Measurements from ENCODE around the gene TWF1. TPM values are rescaled to one million over a fixed set of nuclear protein-coding genes. Genes with fewer than 3 reads are reported as not detected.

The TWF1 gene
- total and polyA plus RNA-seq, 2 of the 8 experiments (the other 6 are each of a cell fraction or from before 2014, with no cell fraction given): 7.6 to 27.9 TPM

- FAIRE-seq (no peak), DNase-seq (ENCODE audit: low read depth in 1 of 2, low spot score in 2 of 2) (no peak)
- H2BK5ac ChIP-seq (ENCODE audit: low read depth, low read length): no peak overlapping the region
- H3K27ac ChIP-seq (ENCODE audit: low read depth, low read length): no peak overlapping the region
- no peaks in the 10 kb centered on the region for H3K79me1 ChIP-seq (ENCODE audit: low read depth, low read length)
- H2BK12ac ChIP-seq (ENCODE audit: low read depth, low read length): no peak overlapping the region
- no peak overlapping the region for H4K5ac ChIP-seq (ENCODE audit: insufficient read length, low read depth, low read length)
- H3K27me3 ChIP-seq (replicated peaks in 1 of 4; ENCODE audit: control insufficient read depth in 3 of 4, extremely low read depth in 1 of 4, insufficient read depth in 3 of 4, low read length in 3 of 4): no peaks in the 10 kb centered on the region
- ChIA-PET CTCF (ENCODE audit: partially characterized antibody) (no interaction called here), POLR2A (ENCODE audit: partially characterized antibody) (no interaction called here)
- H3K23me2 ChIP-seq (ENCODE audit: low read depth, low read length): no peaks in the 10 kb centered on the region
- no peak overlapping the region for H2AK5ac ChIP-seq (ENCODE audit: low read depth, low read length)
- WGBS, 2 experiments (ENCODE audit: extremely low coverage in 1 of 2, insufficient coverage in 1 of 2, insufficient read length in 1 of 2, insufficient replicate concordance in 2 of 2, low coverage in 1 of 2, low lambda C conversion rate in 2 of 2, missing lambda C conversion rate in 1 of 2): 92% methylated on average over 2 of the region's 2 CpGs; no CpG with 5 or more reads in 1 of the 2 experiments
- no peak overlapping the region for H4K8ac ChIP-seq (ENCODE audit: extremely low read depth, insufficient read depth, low read length)
- H3K4me2 ChIP-seq (ENCODE audit: insufficient read depth in 1 of 2, low read depth in 2 of 2, low read length in 2 of 2): no peak overlapping the region
- no peaks in the 10 kb centered on the region for H3K79me2 ChIP-seq (ENCODE audit: control insufficient read depth in 1 of 2, insufficient read depth in 2 of 2, low read length in 2 of 2)
- H4K91ac ChIP-seq (replicated peaks; ENCODE audit: insufficient read length, low read length): no peak overlapping the region
- no peak overlapping the region for H3K4ac ChIP-seq (replicated peaks; ENCODE audit: insufficient read length, low read depth, low read length)
- H3K56ac ChIP-seq (replicated peaks; ENCODE audit: insufficient read length, low read depth, low read length): no peak overlapping the region
- H2AFZ ChIP-seq (ENCODE audit: low read length): no peak overlapping the region
- no peak overlapping the region for H3K23ac ChIP-seq (ENCODE audit: insufficient read length)
- no peaks in the 10 kb centered on the region for H3K9me3 ChIP-seq (ENCODE audit: insufficient read depth in 2 of 2, low read depth in 1 of 2, low read length in 1 of 2)
- no peak overlapping the region for H3K9ac ChIP-seq (replicated peaks in 1 of 4; ENCODE audit: extremely low read depth in 1 of 4, low read depth in 3 of 4, low read length in 3 of 4)
- no peaks in the 10 kb centered on the region for H3K4me1 ChIP-seq (replicated peaks in 1 of 4; ENCODE audit: control insufficient read depth in 3 of 4, insufficient read depth in 4 of 4, low read length in 3 of 4)
- peaks cover 7 to 57% (median 30%) of the 10 kb centered on the region in 4 experiments for H3K36me3 ChIP-seq (ENCODE audit: control insufficient read depth in 2 of 4, insufficient read depth in 4 of 4, low read length in 3 of 4)
- no peak overlapping the region for H2BK15ac ChIP-seq (ENCODE audit: low read length)
- no peak overlapping the region for H3K18ac ChIP-seq (ENCODE audit: extremely low read depth, low read length)
- TF ChIP-seq HDAC6 (IDR thresholded peaks at IDR 0.05; ENCODE audit: low read depth, low read length): no peak
- H3K14ac ChIP-seq (ENCODE audit: insufficient read length): no peak overlapping the region
- H4K20me1 ChIP-seq (replicated peaks in 1 of 2; ENCODE audit: control insufficient read depth in 1 of 2, insufficient read depth in 2 of 2, low read length in 2 of 2): no peaks in the 10 kb centered on the region
- H2BK20ac ChIP-seq (ENCODE audit: low read length): no peak overlapping the region
- H3K4me3 ChIP-seq (ENCODE audit: extremely low read depth in 1 of 4, insufficient read depth in 2 of 4, low read depth in 3 of 4, low read length in 4 of 4): no peak overlapping the region
- no peak overlapping the region for H2BK120ac ChIP-seq (replicated peaks; ENCODE audit: low read depth, low read length)
These were observed 10.3 kb downstream of the TWF1 start for GRCh38 chr12:43795716-43796280.

Data from H1 (cell line).